ENCODE measurements around the gene SETD5. TPM values are rescaled to one million over a fixed set of nuclear protein-coding genes. Genes with fewer than 3 reads are reported as not detected.

SETD5 gene, protein sequence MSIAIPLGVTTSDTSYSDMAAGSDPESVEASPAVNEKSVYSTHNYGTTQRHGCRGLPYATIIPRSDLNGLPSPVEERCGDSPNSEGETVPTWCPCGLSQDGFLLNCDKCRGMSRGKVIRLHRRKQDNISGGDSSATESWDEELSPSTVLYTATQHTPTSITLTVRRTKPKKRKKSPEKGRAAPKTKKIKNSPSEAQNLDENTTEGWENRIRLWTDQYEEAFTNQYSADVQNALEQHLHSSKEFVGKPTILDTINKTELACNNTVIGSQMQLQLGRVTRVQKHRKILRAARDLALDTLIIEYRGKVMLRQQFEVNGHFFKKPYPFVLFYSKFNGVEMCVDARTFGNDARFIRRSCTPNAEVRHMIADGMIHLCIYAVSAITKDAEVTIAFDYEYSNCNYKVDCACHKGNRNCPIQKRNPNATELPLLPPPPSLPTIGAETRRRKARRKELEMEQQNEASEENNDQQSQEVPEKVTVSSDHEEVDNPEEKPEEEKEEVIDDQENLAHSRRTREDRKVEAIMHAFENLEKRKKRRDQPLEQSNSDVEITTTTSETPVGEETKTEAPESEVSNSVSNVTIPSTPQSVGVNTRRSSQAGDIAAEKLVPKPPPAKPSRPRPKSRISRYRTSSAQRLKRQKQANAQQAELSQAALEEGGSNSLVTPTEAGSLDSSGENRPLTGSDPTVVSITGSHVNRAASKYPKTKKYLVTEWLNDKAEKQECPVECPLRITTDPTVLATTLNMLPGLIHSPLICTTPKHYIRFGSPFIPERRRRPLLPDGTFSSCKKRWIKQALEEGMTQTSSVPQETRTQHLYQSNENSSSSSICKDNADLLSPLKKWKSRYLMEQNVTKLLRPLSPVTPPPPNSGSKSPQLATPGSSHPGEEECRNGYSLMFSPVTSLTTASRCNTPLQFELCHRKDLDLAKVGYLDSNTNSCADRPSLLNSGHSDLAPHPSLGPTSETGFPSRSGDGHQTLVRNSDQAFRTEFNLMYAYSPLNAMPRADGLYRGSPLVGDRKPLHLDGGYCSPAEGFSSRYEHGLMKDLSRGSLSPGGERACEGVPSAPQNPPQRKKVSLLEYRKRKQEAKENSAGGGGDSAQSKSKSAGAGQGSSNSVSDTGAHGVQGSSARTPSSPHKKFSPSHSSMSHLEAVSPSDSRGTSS (N-terminal part only)
- total RNA-seq = 79.2 TPM

DNA sequence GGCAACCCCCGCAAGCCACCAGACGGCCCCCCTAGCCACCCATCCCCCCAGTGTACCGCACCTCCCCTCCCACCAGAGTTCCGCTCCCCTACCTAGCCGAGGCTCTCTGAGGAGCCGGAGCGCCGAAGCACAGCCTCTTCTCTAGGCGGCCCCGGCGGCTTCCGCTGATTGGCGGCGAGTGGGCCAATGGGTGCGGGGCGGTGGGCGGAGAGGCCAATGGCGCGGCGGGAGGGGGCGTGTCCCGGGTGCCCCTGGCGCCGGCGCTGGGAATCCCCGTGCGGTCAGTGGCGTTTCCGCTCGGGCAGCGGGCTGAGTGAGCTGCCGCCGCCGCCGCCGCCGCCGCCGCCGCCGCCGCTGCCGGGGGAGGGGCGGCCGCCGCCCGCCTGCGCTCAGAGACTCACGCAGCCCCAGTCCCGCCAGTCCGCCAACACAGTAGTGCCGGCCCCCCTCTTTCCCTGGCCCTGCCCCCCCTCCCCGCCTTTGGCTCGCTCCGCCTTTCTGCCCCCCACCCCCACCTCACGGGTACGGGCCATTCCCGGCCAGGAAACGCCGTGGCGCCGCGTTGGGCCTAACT, at the start of gene SETD5:
Gene SETD5, plus strand, starts transcription at position 284 of the 574 bp plus-strand sequence. CDS start 31,324 bp downstream, outside the sequence.
- H3K9me3 ChIP-seq (ENCODE audit: low read depth, low read length) = no peaks in the 10 kb centered on the region
- H3K4me3 ChIP-seq (ENCODE audit: low read length) = peak within 1 kb of the TSS; percentile 94
- H3K4me1 ChIP-seq (ENCODE audit: insufficient read depth, low read length) = peaks cover 61% of the 10 kb centered on the region
- H3K27me3 ChIP-seq (ENCODE audit: insufficient read depth, low read length) = no peaks in the 10 kb centered on the region

DNA sequence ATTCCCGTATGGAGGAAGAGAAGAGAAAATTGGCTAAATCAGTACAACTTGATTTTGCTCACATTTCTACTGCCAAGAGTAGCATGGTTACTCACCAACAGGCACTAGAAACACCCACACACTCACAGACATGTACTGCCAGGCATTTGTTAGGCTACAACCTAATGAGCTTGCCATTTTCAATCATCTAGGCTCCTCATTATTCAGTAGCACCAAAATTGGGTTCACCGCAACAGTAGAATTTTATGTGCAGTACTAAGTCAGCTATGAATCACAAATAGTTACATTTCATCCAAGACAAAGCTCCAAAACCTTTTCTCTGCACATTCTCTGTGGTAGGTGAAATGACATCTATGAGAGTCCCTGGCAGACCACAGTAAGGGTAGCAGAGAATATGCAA, 49.5 kb upstream of the SETD5 start:
- no peaks in the 10 kb centered on the region for H3K4me1 ChIP-seq (ENCODE audit: insufficient read depth, low read length)
- no peaks in the 10 kb centered on the region for H3K9me3 ChIP-seq (ENCODE audit: low read depth, low read length)
- H3K27me3 ChIP-seq (ENCODE audit: insufficient read depth, low read length) = no peaks in the 10 kb centered on the region
- no peak overlapping the region for H3K4me3 ChIP-seq (ENCODE audit: low read length)

DNA sequence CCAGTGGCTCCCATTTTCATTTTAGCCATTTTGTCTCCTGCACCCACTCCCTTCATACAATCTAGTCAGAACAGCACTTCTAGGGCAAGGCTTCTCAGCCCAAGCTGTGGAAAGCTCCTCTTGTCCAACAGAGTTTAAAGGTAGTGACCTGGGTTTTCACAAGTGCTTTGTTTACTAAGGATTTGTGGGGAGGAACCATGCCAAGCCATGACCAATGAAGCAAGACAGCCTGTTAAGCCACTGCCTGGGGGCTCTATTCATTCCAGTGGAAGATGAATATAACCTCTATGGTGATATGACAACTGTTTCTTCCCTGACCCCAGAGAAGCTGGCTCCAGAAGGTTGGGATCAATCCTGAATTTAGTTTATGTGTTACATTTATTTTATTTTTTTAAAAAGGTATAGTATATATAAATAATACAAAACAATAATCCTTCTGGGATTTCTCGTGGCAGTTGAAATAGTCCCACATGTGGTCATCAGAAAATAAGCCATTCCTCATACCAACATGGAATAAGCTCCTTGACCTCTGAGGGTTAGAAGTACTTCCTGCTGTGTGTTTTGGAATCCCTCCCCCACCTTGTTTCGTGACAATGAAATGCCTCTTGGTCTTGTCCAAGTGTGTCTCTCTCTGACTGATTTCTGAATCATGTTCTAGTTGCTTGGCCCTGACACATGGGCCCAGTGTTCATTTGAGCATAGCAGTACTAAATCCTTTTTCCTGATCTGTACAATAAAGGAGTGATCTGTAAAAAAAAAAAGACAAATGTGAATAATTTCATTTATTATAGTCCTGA, 47.9 kb upstream of the SETD5 start:
- no peaks in the 10 kb centered on the region for H3K9me3 ChIP-seq (ENCODE audit: low read depth, low read length)
- H3K4me1 ChIP-seq (ENCODE audit: insufficient read depth, low read length) = no peaks in the 10 kb centered on the region
- H3K4me3 ChIP-seq (ENCODE audit: low read length) = no peak overlapping the region
- H3K27me3 ChIP-seq (ENCODE audit: insufficient read depth, low read length) = no peaks in the 10 kb centered on the region

DNA sequence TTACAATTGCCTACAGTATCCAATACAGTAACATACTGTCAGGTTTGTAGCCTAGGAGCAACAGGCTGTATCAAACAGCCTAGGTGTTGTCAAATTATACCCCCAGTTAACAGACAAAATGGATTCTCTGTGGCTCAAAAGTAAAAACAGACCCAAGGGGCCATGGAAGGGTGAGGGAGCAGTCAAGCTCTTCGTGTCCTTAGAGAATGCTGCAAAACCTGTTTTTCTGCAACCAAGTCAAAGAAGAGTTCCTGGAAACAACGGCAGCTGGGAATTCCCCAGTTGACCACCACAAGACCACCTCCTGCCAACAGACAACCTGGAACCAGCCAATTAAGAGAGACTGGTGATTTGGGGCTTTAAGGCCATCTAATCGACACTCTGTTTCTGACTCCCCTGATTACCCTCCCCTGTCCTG, 45.7 kb upstream of the SETD5 start:
- H3K4me1 ChIP-seq (ENCODE audit: insufficient read depth, low read length) = peaks cover 3% of the 10 kb centered on the region
- H3K27me3 ChIP-seq (ENCODE audit: insufficient read depth, low read length) = no peaks in the 10 kb centered on the region
- no peak overlapping the region for H3K4me3 ChIP-seq (ENCODE audit: low read length)
- no peaks in the 10 kb centered on the region for H3K9me3 ChIP-seq (ENCODE audit: low read depth, low read length)

DNA sequence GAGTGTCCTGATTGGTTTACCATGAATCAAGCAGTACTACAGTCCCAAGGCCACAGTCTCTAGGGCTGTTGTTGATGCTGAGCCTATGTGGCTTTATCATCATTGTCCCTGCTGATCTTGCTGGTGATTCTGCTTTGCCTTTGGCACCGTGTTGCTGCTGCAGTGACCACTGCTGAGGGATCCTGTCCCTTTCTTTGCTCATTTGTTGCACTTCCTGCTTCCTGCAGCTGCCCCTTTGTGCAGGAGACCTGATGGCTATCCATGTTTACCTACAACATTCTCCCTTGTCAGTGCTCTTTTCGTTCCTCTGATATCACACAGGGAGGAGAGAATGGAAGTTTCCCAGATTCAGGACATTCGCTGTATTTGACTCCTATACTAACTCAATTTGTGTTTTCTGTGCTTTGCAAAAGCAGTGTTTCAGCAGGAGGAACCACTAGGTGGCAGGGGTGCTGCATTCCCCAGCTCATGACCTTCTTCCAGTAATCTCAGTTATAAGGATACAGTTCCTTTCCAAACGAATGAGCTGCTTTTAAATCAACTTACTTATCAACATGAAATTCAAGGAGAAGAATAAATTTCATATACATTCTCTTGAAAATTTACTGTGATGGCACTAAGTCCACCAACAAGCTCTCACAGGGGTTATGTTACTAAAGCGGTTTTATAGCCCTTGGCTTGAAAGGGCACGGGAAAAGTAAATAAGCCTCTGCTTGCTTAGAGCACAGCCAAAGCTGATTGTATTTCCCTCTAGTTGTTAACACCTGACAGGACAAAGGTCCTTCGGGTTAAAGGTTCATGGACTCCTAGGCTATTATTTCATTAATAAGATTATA, 44.3 kb upstream of the SETD5 start:
- no peak overlapping the region for H3K4me3 ChIP-seq (ENCODE audit: low read length)
- H3K27me3 ChIP-seq (ENCODE audit: insufficient read depth, low read length) = no peaks in the 10 kb centered on the region
- H3K9me3 ChIP-seq (ENCODE audit: low read depth, low read length) = no peaks in the 10 kb centered on the region

DNA sequence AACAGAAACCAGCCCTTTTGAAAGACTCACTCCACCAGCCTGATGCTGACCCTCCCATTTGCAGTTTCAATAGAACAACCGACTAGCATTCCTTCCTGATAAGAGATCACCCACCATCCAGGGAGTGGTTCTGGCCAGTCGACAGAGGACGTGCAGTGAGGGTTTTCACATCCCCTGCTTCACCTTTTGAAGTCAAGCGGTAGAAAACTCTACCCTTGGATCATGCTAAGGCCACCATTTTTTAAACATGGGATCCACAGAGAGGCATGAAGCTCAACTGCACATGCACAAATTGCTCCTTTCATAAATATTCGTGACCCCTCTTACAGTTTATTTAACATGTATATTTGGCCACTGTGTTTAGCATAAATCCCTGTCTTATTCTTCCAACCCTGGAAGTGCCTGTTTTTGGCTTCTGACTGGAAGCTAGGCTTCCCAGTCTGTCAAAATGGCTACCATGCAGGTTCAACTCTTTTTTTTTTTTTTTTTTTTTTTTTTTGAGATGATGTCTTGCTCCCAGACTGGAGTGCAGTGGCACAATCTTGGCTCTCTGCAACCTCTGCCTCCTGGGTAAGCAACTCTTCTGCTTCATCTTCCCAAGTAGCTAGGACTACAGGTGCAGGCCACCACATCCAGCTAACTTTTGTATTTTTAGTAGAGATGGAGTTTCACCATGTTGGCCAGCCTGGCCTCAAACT, 35.6 kb upstream of the SETD5 start:
- H3K4me3 ChIP-seq (ENCODE audit: low read length) = no peak overlapping the region
- no peaks in the 10 kb centered on the region for H3K27me3 ChIP-seq (ENCODE audit: insufficient read depth, low read length)
- H3K9me3 ChIP-seq (ENCODE audit: low read depth, low read length) = no peaks in the 10 kb centered on the region
- H3K4me1 ChIP-seq (ENCODE audit: insufficient read depth, low read length) = peaks cover 19% of the 10 kb centered on the region

More for the DNA sequence above, 44.3 kb upstream of the SETD5 start:
- H3K4me1 ChIP-seq (ENCODE audit: insufficient read depth, low read length) = peaks cover 3% of the 10 kb centered on the region

DNA sequence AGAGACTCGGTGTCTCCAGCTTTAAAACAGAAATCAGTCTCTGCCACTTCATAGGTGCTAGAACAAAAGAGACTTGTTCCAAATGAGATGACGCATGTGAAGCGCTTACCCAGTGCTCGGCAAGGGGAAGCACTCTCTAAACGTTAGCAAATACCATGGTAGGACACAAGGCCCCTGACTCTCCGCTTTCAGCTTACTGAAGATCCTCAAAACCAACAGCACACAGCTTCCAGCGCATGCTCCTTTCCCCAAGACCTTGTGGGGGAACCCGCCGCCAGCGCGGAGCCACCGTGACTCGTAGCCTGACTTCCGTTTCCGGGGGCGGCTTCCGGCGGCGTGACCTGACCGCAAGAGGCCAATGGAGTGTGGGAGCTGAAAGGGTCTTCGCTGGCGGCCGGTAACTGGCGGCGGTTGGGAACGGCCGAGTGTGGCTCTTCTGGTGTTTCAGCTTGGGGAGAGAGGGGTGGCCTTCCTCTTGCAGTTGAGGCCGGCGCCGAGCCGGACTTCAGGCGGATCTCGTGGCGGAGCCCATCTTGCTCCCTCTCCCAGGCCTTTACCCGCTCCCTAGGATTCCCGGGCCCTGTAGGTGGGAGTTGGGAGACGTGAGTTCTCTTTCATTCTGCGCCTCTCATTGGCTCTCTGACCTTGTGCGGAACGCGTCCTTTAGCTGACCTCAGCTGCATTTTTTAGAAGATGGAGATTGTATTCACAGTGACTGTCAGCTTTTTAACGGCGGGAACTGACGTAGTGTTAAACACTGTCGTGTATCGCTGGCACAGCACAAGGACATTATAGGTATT, 34.5 kb upstream of the SETD5 start, which contains the start of gene THUMPD3:
Gene THUMPD3, plus strand, starts transcription at position 324 of the 800 bp plus-strand sequence. CDS start 2,015 bp downstream, outside the sequence.
- H3K4me3 ChIP-seq (ENCODE audit: low read length) = peak within 1 kb of the TSS; percentile 97
- H3K9me3 ChIP-seq (ENCODE audit: low read depth, low read length) = no peaks in the 10 kb centered on the region

DNA sequence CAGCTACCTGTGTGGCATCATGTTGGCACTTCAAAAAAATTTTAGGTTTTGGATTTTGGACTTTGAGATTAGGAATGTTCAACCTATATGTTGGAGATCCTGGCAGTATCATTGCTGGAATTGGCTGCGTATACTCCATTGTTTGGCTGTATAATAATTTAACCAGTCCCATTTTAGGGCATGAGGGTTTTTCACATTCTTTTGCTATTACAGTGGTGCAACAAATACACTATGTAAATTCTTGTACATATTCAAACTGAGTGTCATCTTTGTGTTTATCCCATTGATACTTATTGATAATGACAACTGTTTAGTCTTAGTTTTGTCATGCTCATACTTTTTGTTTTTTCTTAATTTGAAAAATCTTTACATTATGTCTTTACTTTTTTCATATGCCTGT, 27.9 kb upstream of the SETD5 start:
- Histone ChIP-seq H3K9me3 (ENCODE audit: low read depth, low read length) (no peaks in the 10 kb centered on the region), H3K27me3 (ENCODE audit: insufficient read depth, low read length) (no peaks in the 10 kb centered on the region), H3K4me1 (ENCODE audit: insufficient read depth, low read length) (peaks cover 9% of the 10 kb centered on the region), H3K4me3 (ENCODE audit: low read length) (no peak overlapping the region)

More for the DNA sequence above, 34.5 kb upstream of the SETD5 start, which contains the start of gene THUMPD3:
- H3K4me1 ChIP-seq (ENCODE audit: insufficient read depth, low read length) = peaks cover 19% of the 10 kb centered on the region
- H3K27me3 ChIP-seq (ENCODE audit: insufficient read depth, low read length) = no peaks in the 10 kb centered on the region

DNA sequence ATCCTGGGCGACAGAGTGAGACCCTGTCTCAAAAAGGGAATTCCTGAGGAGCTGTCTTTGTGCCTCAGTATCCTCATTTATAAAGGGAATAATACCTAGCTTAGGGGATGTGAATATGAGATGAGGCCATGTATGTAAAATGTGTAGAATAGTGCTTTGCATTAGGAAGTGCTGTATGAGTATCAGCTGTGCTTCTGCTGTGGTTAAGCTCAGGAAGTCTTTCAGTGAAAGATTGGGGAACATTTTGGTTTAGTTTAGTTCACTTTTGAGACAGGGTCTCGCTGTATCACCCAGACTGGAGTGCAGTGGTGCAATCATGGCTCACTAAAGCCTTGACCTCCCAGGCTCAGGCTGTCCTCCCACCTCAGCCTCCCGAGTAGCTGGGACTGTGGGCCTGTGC, 23.9 kb upstream of the SETD5 start:
- Histone ChIP-seq H3K27me3 (ENCODE audit: insufficient read depth, low read length) (no peaks in the 10 kb centered on the region), H3K4me3 (ENCODE audit: low read length) (no peak overlapping the region), H3K4me1 (ENCODE audit: insufficient read depth, low read length) (peaks cover 9% of the 10 kb centered on the region), H3K9me3 (ENCODE audit: low read depth, low read length) (no peaks in the 10 kb centered on the region)

DNA sequence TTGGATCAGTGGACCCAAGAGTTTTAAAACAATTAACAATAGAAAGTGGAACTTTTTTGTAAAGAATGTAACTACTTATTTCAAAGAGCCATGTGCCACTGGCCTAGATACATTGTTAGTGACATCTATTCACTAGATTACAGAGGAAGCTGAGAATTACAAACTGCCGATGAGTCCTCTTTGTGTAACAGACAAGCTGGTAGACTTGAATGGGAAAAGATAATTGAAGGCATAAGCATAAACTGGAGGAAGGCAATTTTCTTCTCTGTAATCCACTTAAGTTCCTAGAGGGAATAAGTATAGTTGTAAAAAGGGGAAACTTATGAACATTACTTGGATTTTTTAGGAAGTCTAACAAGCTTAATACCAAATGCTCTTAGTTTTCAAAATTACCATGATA, 19.4 kb upstream of the SETD5 start:
- H3K4me3 ChIP-seq (ENCODE audit: low read length) = no peak overlapping the region
- H3K4me1 ChIP-seq (ENCODE audit: insufficient read depth, low read length) = peaks cover 7% of the 10 kb centered on the region
- H3K27me3 ChIP-seq (ENCODE audit: insufficient read depth, low read length) = no peaks in the 10 kb centered on the region
- H3K9me3 ChIP-seq (ENCODE audit: low read depth, low read length) = no peaks in the 10 kb centered on the region

DNA sequence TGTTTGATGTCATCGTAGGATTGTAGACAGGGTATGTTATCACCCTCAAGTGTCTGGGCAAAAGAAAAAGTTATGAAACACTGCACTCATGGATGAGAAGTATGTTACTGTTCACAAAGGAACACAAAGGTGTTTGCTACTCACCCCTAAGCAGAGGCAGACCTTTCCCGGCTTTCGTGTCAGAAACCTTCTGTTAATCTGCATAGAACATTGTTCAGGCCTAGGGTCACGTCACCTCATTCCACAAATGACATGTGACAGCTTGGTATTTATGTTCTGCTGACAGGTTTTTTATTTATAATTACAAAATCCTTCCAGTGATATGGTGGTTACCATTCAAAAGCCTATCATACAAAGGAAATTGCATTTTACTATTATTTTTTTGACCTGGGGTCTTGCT, 18.1 kb upstream of the SETD5 start:
- H3K4me1 ChIP-seq (ENCODE audit: insufficient read depth, low read length) = no peaks in the 10 kb centered on the region
- H3K4me3 ChIP-seq (ENCODE audit: low read length) = no peak overlapping the region
- H3K9me3 ChIP-seq (ENCODE audit: low read depth, low read length) = no peaks in the 10 kb centered on the region
- no peaks in the 10 kb centered on the region for H3K27me3 ChIP-seq (ENCODE audit: insufficient read depth, low read length)

DNA sequence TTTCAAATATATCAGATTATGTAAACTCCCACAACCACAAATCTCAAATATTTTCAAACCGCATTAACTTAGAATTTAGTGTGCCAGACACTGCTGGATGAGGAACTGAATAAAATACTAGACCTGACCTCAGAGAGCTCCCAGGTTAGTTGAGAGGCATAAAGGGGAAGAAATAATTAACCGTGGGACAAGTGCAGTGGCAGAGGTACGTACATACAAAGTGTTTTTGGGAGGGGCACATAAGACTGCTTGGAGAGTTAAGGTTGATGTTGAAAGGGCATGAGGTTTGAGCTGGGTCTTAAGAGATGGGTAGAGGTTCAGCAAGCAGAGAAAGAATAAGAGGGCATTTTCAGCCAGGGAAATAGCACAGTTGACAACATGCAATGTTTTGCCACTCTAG, 17.4 kb upstream of the SETD5 start:
- Histone ChIP-seq H3K4me1 (ENCODE audit: insufficient read depth, low read length) (no peaks in the 10 kb centered on the region), H3K9me3 (ENCODE audit: low read depth, low read length) (no peaks in the 10 kb centered on the region), H3K4me3 (ENCODE audit: low read length) (no peak overlapping the region), H3K27me3 (ENCODE audit: insufficient read depth, low read length) (no peaks in the 10 kb centered on the region)
